MG63 (cell line): ENCODE data around the gene FBXL20. TPM values are rescaled to one million over a fixed set of nuclear protein-coding genes. Genes with fewer than 3 reads are reported as not detected.
A peak's percentile ranks its signal among the peaks of the same experiment; 100 is the strongest.
"Not testable (repeated sequence)": the region's sequence is repeated elsewhere in the genome, so short reads cannot be mapped to it uniquely, and the experiment has no call there.

Experiments
- DNase-seq: peaks from one replicate; pipeline ENCODE4 v3.0.0-alpha.2; 2020
- H3K27me3 ChIP-seq: fragments of 250-450 bp; sonication (Bioruptor Pico); 2 replicates; pipeline ENCODE4 v1.5.1; 2020; ENCODE audit warnings: mild to moderate bottlenecking, moderate library complexity
- H3K36me3 ChIP-seq: fragments of 250-450 bp; sonication (Bioruptor Pico); 2 replicates; pipeline ENCODE4 v1.5.1; 2020; ENCODE audit warnings: mild to moderate bottlenecking, moderate library complexity
- H3K4me3 ChIP-seq: fragments of 250-450 bp; sonication (Bioruptor Pico); 2 replicates; pipeline ENCODE4 v1.5.1; 2020; ENCODE audit warnings: mild to moderate bottlenecking, moderate library complexity
- H3K9me3 ChIP-seq: fragments of 250-450 bp; sonication (Bioruptor Pico); 2 replicates; pipeline ENCODE4 v1.5.1; 2020; ENCODE audit warnings: mild to moderate bottlenecking, moderate library complexity
- total RNA-seq: library from RNA; depleted of rRNA; stranded (reverse); fragments of >200 nt; shearing (Covaris generic); gene quantifications from 2 replicates; pipeline ENCODE4 v1.2.3, GENCODE V29; 2014; ENCODE audit warnings: low replicate concordance

Gene FBXL20
- total RNA-seq, 1 experiment from 2014 or later, result 12.3 TPM

DNA sequence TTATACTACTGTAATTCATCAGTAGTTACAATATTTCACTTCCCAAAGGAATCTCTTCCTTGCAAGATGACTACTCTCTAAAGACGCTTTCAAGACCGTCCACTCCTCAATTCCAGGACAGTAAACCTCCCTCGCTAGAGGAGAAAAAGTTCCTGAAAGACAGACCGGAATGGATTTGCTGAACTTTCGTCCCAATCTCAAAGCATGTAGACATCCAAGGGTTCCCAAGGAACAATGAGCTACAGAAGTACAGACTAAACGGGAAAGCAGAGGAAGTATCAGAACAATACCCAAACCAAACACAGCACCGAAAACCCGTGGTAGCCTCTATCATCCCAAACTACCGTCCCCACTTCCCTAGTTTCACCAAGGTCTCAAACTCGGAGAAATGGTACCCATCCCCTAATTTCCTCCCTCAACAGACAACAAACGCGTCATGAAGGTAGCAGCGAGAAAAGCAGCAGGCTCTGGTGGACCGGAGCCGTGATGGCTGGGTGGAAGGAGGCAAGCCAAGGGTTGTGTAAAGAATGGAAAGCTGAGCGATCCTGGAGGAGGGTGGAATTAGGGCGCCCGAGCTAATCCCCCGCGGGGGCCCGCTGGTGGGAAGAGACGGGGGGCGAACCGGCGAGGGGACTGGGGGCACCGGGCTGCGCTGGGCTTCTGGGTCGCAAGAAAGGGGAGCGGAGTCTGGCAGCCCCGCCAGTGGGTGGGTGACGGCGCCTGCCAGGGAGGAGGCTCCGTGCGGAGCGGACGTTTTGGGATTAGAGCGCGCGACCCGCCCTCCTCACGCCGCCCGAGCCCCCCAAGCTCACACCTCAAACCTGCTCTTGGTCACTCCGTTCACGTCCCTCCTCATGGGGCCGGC, 647 bp downstream of the FBXL20 start:
- H3K4me3 ChIP-seq, result peak overlapping the region; percentile 88
- peak; percentile 9 for DNase-seq

DNA sequence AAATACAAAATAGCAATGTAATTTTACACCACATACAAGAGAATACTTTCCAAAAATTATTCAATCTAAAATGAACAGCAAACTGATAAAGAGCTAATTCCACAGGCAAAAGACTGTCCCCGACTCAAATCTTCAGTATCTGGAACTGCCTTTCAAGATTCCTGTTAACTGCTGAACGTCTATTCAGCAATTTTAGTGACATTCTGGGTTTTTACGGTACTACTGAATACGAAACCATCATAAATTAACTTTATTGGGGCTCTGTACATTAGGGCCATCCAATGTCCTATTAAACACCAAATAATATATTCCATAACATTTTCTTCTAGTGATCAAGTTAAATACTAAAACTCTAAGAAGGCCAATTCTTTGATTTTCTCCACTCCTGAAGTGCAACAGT, 1.6 kb downstream of the FBXL20 start:
- no peaks in the 10 kb centered on the region for H3K9me3 ChIP-seq
- H3K4me3 ChIP-seq, result peak overlapping the region; percentile 88
- H3K27me3 ChIP-seq, result no peaks in the 10 kb centered on the region
- no peak for DNase-seq
- no peaks in the 10 kb centered on the region for H3K36me3 ChIP-seq

More for the DNA sequence above, 647 bp downstream of the FBXL20 start:
- H3K9me3 ChIP-seq, result no peaks in the 10 kb centered on the region
- H3K27me3 ChIP-seq, result no peaks in the 10 kb centered on the region
- no peaks in the 10 kb centered on the region for H3K36me3 ChIP-seq

DNA sequence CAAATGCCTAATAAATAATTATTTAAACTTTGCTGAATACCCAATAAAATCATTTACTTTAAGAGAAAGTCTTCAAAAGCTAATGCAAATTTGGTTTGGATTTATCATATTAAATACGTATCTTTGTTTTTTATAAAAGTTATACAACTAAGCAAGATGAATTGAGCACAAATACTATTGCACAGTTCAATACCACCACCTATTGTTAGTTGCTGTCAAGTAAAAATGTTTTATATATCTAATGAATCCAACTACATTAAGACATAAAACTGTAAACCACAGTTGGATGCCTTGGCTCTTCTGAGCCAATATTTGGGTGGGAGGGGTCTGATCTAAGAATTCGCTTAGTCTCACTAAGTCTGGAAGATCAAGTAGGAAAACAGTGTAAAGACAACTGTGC, 7.7 kb downstream of the FBXL20 start:
- no peaks in the 10 kb centered on the region for H3K27me3 ChIP-seq
- no peak for DNase-seq
- no peaks in the 10 kb centered on the region for H3K36me3 ChIP-seq
- H3K9me3 ChIP-seq, result no peaks in the 10 kb centered on the region
- no peak overlapping the region for H3K4me3 ChIP-seq

DNA sequence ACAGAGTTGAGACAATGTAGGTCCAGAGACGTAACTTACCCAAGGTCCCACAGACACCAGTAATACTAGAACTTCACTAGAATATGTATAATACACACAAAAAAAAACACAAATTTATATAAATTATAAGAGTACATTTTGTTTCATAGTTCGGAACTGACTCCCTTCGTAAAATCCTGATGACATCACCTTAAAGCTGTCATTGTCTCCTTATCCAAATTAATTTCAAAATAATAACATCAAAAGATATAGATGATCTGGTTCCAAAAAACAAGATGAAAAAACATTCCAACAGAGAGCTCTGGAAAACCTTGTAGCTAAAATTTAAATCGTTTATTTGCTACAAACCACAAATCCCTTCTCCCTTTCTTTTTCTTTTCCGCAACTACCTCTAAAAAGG, 10.0 kb downstream of the FBXL20 start:
- no peaks in the 10 kb centered on the region for H3K9me3 ChIP-seq
- no peak for DNase-seq
- no peaks in the 10 kb centered on the region for H3K27me3 ChIP-seq
- H3K4me3 ChIP-seq, result no peak overlapping the region
- no peaks in the 10 kb centered on the region; the same call in 1 of the 2 replicates for H3K36me3 ChIP-seq

DNA sequence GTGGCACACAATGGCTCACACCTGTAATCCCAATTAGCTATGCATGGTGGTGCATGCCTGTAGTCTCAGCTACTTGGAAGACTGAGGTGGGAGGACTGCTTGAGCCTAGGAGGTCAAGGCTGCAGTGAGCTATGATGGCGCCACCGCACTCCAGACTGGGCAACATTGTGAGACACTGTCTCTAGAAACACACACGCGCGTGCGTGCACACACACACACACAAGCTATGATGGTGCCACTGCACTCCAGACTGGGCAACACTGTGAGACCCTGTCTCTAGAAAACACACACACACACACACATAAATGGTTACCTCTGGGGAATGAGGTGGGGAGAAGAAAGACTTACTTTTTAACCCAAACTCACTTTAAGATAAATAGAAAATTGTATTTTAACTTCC, 16.4 kb downstream of the FBXL20 start:
- no peaks in the 10 kb centered on the region; the same call in 1 of the 2 replicates for H3K36me3 ChIP-seq
- no peaks in the 10 kb centered on the region for H3K27me3 ChIP-seq
- no peak for DNase-seq
- H3K9me3 ChIP-seq, result no peaks in the 10 kb centered on the region
- no peak overlapping the region for H3K4me3 ChIP-seq

DNA sequence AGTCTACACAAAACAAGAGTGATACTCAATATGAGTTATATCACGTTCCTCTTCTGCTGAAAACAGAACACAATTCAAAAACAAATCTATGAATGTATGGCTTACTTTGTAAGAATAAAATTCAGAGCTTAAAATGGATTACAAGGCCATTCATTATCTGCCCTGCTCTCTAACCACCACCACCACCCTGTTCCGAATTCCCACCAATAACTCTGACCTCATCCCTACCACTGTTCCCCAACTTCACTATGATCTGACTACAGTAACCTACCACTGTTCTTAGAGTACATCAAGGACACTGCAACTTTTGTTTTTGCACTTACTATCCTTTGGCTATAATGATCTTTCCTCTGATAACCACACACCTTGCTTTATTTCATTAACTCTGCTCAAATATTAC, 21.3 kb downstream of the FBXL20 start:
- no peak for DNase-seq

DNA sequence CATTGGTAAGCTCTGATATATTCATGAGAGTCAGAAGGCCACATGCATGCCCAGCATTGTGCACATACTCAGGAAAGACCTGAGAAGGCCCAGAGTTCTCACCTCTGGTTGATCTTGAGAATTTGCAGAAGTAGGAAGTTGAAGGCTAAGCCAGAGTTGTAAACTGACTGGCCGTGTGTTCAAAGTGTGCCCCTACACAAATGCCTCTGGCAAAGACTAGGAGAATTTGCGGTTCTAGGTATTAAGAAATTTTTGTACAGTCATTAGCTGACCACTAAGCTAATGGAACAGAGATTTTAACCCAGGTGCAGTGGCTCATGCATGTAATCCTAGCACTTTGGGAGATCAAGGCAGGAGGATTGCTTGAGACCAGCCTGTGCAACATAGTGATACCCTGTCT, 25.0 kb downstream of the FBXL20 start:
- H3K9me3 ChIP-seq, result no peaks in the 10 kb centered on the region
- no peaks in the 10 kb centered on the region; the same call in 1 of the 2 replicates for H3K36me3 ChIP-seq
- DNase-seq, result no peak
- H3K4me3 ChIP-seq, result no peak overlapping the region
- H3K27me3 ChIP-seq, result no peaks in the 10 kb centered on the region

More for the DNA sequence above, 21.3 kb downstream of the FBXL20 start:
- Histone ChIP-seq H3K9me3 (no peaks in the 10 kb centered on the region), H3K36me3 (no peaks in the 10 kb centered on the region; the same call in 1 of the 2 replicates), H3K4me3 (no peak overlapping the region), H3K27me3 (no peaks in the 10 kb centered on the region)

DNA sequence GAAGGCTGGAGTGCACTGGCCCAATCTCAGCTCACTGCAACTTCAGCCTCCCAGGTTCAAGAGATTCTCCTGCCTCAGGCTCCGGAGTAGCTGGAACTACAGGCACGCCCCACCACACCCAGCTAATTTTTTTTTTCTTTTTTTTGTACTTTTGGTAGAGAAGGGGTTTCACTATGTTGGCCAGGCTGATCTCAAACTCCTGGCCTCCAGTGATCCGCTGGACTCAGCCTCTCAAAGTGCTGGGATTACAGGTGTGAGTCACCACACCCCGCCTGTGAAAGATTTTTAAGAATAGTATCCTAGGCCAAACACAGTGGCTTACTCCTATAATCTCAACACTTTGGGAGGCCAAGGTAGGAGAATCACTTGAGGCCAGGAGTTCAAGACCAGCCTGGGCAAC, 33.6 kb downstream of the FBXL20 start:
- H3K36me3 ChIP-seq, H3K4me3 ChIP-seq, H3K27me3 ChIP-seq, H3K9me3 ChIP-seq: not testable (repeated sequence)
- DNase-seq, result peak; percentile 21

DNA sequence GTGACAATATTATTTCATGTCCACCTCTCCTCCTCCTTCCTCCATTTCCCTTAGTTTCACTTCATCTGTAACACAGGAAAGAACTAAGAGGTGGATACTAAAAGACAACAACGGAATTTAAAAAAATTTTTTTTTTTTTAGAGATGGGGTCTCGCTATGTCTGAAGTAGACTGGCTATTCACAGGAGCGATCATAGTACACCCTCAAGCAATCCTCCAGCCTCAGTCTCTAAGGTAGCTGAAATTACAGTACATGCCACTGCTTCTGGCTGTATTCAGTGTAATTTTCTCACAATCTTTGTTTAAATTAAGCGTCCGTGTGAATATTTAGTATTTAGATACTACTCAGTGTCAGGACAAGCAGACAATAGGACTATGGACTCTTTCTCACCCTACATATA, 35.6 kb downstream of the FBXL20 start:
- H3K27me3 ChIP-seq, result no peaks in the 10 kb centered on the region
- peak overlapping the region; percentile 29 for H3K4me3 ChIP-seq
- no peaks in the 10 kb centered on the region for H3K36me3 ChIP-seq

DNA sequence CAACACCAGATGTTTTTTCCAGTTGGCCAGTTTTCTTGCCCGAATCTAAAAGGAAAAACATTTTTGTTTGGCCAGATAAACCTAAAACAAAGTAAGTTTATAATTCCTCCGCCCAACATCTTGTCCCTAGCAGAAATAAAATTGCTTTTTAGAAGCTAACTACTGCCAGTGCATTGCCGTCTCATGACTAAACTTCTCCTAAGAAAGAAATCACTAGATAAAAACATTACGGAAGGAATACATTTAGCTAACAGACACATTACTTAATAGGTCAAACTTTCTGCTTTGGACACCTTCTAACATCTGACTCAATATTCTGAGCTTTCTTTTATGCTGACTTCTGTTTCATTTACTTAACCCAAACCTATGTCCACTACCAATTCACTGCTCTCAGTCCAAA, 36.2 kb downstream of the FBXL20 start:
- no peaks in the 10 kb centered on the region for H3K36me3 ChIP-seq
- peak overlapping the region; percentile 29 for H3K4me3 ChIP-seq
- peak; percentile 23 for DNase-seq
- no peaks in the 10 kb centered on the region for H3K27me3 ChIP-seq
- no peaks in the 10 kb centered on the region for H3K9me3 ChIP-seq

More for the DNA sequence above, 35.6 kb downstream of the FBXL20 start:
- H3K9me3 ChIP-seq, result no peaks in the 10 kb centered on the region
- no peak for DNase-seq

DNA sequence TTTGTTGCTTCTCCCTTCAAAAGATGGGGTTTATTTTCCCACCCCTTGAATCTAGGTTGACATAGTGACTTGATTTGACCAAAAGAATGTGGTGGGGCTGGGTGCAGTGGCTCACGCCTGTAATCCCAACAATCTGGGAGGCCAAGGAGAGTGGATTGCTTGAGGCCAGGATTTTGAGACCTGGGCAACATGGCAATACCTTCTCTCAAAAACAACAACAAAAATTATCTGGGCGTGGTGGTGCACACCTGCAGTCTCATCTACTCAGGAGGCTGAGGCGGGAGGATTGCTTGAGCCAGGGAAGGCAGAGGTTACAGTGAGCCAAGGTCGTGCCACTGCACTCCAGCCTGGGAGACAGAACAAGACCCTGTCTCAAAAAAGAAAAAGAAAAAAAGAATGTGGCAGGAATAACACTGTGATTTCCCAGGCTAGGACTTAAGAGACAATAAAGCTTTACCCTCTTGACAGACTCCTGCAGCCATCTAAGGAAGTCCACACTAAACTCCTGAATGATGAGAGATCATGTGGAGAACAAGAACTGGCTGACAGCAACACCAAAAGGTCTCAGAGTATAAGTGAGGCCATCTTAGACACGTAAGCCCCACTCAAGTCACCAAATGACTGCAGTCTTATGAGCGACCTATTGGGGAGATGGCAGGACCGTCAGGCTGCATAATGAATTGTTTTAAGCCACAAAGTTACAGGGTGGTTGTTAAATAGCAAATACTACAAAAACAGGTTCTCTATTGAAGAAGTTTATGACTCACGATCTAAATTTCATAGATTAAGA, 37.0 kb downstream of the FBXL20 start:
- H3K27me3 ChIP-seq, result no peaks in the 10 kb centered on the region
- H3K4me3 ChIP-seq, result peak overlapping the region; percentile 29
- no peaks in the 10 kb centered on the region for H3K36me3 ChIP-seq
- DNase-seq, result no peak
- no peaks in the 10 kb centered on the region for H3K9me3 ChIP-seq

DNA sequence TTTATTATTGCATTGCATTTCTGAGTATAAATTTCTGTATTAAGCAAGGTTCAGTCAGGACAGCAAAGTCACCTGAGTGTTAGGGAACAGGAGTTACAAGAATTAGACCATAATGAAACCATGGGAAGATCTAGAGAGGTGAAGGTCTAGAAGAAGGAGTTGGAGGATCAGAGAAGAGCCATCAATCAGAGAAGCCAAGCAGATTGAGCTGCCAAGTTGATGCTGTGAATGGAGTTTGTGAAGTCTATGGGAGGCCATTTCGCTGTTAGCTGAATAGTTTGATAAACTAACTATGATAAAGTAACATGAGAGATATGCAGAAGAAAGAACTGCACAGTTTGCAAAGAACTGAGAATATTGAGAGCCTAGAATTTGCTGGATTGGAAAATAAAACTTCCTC, 40.4 kb downstream of the FBXL20 start:
- Histone ChIP-seq H3K9me3 (no peaks in the 10 kb centered on the region), H3K4me3 (no peak overlapping the region), H3K27me3 (no peaks in the 10 kb centered on the region), H3K36me3 (no peaks in the 10 kb centered on the region)
- DNase-seq, result no peak

DNA sequence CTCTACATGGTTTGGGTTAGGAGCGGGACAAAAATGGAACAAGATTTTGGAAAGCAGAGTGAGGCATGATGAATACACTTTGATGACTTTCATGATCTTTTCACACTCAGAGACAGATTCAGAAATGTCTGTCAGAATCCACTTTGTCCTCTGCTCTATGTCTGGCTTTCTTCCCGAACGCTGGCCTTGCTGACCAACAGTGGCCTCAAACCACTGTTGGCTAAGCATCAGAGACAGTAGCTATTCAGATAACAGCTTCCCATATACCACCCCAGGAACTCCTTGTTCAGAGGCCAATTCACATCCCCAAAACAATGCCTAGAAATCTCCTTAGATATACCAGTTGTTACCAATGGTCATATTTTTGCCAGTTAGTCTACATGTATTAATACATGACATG, 40.9 kb downstream of the FBXL20 start:
- no peak for DNase-seq
- Histone ChIP-seq H3K4me3 (no peak overlapping the region), H3K36me3 (no peaks in the 10 kb centered on the region), H3K9me3 (no peaks in the 10 kb centered on the region), H3K27me3 (no peaks in the 10 kb centered on the region)

DNA sequence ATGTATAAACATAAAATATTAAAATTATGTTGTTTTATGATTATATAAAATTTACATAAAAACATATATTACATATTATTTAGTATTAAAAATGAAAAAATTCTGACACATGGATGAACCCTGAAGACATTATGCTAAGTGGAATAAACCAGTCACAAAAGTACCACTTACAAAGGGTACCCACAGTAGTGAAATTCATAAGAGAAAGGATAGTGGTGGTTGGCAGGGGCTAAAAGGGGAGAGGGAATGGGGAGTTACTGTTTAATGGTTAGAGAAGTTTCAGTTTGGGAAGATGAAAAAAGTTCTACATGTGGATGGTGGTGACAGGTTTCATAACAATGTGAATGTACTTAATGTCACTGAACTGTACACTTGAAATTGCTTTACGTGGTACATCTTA, 41.4 kb downstream of the FBXL20 start:
- Histone ChIP-seq H3K4me3 (no peak overlapping the region), H3K27me3 (no peaks in the 10 kb centered on the region), H3K36me3 (no peaks in the 10 kb centered on the region), H3K9me3 (no peaks in the 10 kb centered on the region)
- DNase-seq, result no peak

DNA sequence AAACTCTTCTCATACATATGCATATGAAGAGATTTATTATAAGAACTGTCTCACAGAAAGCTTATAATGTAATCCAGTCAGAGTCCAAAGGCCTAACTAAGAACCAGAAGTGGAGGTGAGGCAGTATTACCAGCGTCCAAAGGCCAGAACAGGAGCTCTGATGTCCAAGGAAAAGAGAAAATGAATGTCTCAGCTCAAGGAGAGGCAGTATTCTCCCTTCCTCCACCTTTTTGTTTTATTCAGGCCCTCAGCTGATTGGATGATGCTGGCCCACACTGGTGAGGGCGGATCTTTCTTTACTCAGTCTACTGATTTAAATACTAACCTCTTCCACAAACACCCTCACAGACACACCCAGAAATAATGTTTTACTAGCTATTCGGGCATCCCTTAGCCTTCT, 43.4 kb downstream of the FBXL20 start:
- no peaks in the 10 kb centered on the region for H3K36me3 ChIP-seq
- DNase-seq, result no peak
- no peaks in the 10 kb centered on the region for H3K27me3 ChIP-seq
- H3K4me3 ChIP-seq, result no peak overlapping the region
- H3K9me3 ChIP-seq, result 0 out of 2 replicates have a peak, but pooled peaks cover 1% of the 10 kb centered on the region

DNA sequence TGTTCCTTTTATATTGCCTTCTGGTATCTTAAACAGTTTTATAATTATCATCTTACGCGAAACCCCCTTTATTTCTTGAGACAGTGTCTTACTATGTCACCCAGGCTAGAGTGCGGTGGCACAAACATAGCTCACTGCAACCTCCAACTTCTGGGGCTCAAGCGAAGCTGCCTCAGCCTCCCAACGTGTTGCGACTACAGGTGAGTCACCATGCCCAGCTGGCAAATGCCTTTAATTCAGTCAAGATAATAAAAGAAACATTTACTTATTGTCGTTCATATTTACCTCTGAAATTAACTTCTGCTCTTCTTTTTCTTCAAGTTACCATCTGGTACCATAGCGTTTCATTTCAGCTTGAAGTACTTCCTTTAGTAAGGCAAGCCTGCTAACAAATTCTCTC, 43.9 kb downstream of the FBXL20 start:
- 0 out of 2 replicates have a peak, but pooled peaks cover 3% of the 10 kb centered on the region for H3K9me3 ChIP-seq
- H3K27me3 ChIP-seq, result no peaks in the 10 kb centered on the region
- DNase-seq, result no peak
- no peaks in the 10 kb centered on the region for H3K36me3 ChIP-seq
- H3K4me3 ChIP-seq, result no peak overlapping the region

DNA sequence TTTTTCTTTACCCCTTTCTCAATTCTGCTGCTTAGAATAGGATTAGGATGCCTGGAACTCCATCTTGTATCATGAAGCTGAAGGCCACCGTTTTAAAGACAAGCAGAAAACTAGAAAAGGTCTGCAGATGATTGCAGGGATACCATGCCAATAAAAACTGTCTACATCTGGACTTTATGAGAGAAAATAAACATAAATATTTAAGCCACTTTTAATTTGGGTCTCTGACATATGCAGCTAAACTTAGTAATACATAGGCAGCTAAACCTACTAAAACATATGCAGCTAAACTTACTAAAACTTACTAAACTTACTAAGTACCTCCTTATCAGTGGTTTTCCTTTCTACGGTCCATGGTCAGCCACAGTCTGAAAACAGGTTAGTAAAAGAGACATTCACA, 48.4 kb downstream of the FBXL20 start:
- no peak for DNase-seq
- 0 out of 2 replicates have a peak, but pooled peaks cover 3% of the 10 kb centered on the region for H3K9me3 ChIP-seq
- no peaks in the 10 kb centered on the region for H3K27me3 ChIP-seq
- no peak overlapping the region for H3K4me3 ChIP-seq
- H3K36me3 ChIP-seq, result no peaks in the 10 kb centered on the region
